GM11168 (cell line): Measurements from ENCODE around the gene CPLANE2.
"Not testable (repeated sequence)": the region's sequence is repeated elsewhere in the genome, so short reads cannot be mapped to it uniquely, and the experiment has no call there.

Experiments
- in situ Hi-C: fragments of 300-500 bp; cut with MboI; formaldehyde crosslinking; loops from one replicate; pipeline ENCODE4 v1.12.0; 2022; ENCODE audit warnings: low sequenced_read_pairs; ENCODE audit not compliant: unreplicated experiment

CPLANE2 gene, protein sequence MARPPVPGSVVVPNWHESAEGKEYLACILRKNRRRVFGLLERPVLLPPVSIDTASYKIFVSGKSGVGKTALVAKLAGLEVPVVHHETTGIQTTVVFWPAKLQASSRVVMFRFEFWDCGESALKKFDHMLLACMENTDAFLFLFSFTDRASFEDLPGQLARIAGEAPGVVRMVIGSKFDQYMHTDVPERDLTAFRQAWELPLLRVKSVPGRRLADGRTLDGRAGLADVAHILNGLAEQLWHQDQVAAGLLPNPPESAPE

DNA sequence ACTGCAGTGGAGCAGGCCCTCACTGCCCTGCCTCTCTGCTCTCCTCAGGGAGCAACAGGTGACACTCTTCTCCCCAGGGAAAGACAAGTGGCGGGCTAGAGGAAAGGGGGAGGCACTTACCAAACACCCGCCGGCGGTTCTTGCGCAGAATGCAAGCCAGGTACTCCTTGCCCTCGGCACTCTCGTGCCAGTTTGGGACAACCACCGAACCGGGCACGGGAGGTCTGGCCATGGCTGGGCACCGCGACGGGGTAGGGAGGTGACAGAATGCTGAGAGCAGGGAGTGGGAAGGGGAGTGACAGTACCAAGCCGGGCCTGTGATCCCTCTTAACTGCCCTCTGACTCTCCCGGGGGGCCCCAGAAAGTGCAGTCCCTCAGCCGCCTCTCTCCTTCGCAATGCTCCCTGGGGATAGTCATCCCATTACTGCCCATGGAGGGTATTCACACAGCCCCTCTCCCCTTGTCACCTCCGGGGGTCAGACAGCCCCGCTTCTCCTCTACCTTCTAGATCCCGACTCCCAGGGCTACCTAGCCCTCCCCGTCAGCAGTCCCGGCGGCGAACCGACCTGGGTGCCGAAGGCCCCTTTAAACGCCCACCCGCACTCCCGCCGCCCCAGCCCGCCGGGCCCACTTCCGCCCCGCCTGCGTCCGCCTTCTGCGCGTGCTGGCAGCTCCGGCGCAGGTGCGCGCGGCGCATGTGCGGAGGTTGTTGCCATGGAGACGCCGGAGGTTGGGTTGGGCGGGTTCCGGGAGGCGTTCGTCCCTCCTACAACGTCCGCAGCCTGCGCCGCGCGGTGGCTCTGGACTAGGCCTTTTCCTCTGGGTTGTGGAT lies at the start of gene CPLANE2:
CPLANE2 (minus strand) TSS at position 673 of the 832 bp plus-strand sequence; CDS start at position 232, 441 bp downstream.
- in situ Hi-C loops, result no loop called here

DNA sequence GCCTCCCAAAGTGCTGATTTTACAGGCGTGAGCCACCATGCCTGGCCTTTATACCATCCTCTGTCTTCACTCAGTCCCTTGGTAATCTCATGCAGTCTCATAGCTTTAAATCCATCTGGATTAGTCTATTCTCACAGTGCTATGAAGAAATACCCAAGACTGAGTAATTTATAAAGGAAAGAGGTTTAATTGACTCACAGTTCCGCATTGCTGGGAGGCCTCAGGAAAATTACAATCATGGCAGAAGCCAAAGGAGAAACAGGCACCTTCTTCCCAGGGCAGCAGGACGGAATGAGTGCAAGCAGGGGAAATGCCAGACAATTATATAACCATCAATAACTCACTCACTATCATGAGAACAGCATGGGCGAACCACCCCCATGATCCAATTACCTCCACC lies 49.1 kb upstream of the CPLANE2 start:
- in situ Hi-C loops, result no loop called here

DNA sequence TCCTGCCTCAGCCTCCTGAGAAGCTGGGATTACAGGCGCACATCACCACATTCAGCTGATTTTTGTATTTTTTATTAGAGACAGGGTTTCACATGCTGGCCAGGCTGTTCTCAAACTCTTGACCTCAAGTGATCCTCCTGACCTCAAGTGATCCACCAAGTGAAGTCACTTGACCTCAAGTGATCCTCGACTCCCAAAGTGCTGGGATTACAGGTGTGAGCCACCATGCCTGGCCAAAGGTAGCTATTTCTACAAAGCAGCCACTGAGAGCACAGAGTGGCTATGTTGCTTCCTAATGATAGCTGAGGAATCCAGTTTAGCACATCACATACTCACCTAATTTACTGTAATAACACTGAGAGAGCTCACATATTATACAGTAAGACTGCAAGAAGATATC lies 44.8 kb upstream of the CPLANE2 start:
- in situ Hi-C loops, result no loop called here

DNA sequence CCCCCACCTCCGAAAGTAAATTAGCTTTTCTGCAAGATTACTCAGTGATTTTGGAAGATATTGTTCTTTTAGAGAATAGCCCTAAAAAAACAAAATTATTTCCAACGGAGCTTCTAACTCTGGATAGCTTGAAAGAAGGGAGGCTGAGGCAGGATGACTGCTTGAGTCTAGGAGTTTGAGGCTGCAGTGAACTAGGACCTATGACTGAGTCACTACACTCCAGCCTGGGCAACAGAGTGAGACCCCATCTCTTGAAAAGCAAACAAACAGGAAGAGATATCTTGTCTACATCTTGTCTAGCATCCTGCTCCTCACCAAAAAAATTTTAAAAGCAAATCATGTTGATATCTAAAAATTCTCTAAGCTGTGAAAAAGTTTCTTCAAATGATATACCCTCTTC lies 42.2 kb upstream of the CPLANE2 start:
- in situ Hi-C loops, result no loop called here

DNA sequence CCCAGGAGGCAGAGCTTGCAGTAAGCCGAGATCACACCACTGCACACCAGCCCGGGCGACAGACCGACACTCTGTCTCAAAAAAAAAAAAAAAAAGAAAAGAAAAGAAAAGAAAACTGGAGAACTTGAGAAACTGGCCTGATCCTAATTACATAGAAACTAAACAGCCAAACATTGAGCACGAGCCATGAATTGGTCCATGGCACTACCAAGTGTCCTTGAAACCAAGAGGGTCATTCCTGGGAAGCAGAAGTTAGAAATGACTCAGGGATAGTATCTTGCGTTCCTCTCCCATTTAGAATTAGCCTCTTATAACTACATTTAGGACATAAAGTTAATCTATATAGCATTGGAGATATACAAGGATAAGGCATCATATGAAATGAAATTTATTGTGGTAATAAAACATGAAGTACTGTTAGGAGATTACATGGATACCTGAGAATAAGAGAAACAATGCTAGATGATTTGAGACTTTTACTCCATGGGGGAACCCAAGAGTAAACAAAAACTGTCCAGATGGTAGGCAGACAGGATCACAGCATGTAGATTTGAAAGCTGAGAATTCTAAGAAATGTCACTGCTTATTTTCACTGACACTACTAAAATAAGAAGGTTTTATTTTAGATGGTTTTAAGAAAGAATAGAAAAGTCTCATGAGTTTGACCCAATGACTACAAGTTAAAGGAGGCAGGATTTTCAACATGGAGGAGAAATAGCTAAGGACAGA lies 39.5 kb upstream of the CPLANE2 start:
- in situ Hi-C loops, result no loop called here

DNA sequence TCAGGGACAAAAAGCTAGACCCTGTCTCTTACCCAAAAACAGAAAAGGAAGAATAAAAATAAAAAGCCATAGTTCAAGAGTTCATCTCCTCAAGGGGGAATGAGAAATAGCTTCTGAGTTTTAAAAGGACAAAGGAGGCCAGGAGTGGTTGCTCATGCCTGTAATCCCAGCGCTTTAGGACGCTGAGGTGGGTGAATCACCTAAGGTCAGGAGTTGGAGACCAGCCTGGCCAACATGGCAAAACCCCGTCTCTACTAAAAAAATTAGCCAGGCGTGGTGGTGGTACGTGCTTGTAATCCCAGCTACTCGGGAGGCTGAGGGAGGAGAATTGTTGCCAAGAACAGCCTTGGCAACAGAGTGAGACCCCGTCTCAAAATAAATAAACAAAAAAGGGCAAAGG lies 38.6 kb upstream of the CPLANE2 start:
- in situ Hi-C loops, result no loop called here

DNA sequence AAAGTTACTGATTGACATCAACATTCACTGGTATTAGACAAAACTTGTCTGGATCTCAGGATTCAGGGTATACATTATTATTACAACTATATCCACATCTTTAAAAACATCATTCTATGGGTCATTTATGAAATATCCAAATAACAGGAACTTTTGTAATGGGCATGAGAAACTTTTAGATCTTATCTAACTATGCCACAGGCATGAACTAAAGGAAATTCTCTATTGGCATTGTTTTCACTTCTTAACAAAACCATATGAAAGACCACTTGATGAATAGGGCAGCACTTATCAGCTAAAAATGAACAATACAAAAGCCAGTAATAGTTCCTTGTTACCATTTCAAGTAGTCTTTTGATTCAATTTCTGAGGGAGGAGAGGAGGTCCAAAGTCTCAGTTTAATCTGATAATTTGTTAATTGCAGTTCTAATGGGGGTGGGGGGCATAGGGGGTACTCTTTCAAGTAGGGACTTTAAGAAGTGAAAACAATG lies 30.8 kb upstream of the CPLANE2 start:
- in situ Hi-C loops, result no loop called here

DNA sequence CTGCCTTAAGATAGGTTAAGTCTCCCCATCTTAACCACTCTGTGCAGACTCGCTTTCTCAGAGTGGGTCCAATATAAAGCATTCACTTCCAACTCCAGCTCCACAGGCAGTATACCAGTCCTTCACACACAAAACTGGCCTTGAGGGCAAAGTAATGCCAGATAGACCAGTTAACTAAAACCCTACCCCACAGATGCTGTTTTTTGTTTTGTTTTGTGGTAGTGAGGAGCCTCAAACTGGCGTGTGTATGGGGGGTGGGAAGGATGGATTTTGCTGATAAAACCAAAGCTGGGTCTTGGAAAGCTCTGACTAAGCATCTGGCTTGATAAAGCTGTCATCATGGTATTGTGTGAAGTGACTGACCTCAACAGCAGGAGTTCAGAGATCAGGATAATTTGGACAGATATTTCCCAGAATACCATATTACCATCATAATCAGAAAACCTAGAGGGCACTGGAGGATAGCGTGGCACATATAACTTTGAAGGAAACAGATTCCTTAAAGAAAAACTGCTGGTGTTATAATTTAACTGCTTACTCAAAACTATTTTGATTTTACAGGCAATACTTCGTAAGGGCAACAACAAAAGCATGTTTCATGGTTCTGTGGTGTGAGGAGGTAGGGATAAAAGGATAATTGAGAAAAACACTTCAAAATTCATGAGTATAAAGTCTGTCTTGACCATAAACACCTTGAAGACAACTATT lies 29.6 kb upstream of the CPLANE2 start:
- in situ Hi-C loops, result no loop called here

DNA sequence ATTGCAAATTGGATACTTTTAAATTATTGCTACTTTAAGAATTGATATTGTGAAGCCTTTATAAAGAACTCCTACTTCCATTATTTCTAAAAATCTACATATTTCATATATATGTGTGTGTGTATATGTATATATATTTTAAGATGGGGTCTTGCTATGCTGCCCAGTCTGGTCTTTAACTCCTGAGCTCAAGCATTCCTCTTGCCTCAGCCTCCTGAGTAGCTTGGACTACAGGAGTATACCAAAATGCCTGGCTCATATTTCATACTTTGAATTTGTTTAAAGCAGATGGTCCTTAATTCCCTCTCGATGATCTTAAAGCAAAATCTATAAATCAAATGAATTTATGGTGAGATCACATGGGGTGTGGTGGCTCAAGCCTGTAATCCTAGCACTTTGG lies 25.1 kb upstream of the CPLANE2 start:
- in situ Hi-C loops, result no loop called here

DNA sequence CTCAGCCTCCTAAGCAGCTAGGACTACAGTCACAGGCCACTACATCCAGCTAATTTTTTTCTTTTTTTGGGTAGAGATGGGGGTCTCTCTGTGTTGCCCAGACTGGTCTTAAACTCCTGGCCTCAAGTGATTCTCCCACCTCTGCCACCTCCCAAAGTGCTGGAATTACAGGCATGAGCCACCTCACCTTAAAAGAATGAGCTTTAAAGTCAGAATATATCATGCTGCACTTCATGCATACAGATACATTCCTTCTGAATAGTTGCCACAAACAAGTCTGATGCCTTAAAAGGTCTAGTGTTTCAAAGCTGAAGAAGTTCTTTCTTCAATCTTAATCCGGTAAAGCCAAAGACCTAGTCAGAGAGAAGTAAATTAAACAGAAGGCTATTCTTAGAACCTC lies 23.8 kb upstream of the CPLANE2 start:
- in situ Hi-C loops, result no loop called here

DNA sequence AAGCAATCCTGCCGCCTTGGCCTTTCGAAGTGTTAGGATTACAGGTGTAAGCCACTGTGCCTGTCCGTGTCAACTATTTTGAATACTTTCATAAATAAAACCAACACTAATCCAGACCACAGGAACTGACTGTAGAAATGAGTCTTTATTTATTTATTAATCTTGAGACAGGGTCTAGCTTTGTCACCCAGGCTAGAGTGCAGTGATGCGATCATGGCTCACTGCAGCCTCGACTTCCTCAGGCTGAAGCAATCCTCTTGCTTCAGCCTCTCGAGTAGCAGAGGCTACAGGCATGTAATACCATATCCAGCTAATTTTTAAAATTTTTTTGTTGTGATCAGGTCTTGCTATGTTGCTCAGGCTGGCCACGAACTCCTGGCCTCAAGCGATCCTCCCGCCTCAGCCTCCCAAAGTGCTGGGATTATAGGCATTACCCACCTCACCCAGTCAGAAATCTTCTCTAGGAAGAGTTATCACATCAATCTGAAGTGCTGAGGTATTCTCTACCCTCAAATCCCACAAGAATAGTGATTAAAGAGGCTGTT lies 21.7 kb upstream of the CPLANE2 start:
- in situ Hi-C loops, result no loop called here

DNA sequence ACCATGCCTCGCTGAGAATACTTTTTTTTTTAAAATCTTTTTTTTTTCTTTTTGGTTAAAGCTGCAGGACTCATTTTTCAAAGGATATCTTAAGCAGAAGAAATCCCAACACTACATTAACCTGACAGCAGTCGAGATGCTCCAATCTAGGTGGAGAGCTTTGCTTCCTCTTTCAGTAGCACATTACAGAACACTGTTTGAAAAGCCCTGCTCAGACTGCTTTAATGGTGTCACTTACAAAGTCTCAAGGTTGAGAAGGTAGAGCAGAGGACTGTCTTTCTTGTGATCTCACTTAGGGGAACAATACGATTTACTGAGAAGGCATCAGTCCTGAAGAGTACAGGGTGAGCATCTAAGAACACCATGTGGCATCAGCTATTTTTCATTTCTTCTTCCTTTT lies 21.0 kb upstream of the CPLANE2 start:
- in situ Hi-C loops, result no loop called here

DNA sequence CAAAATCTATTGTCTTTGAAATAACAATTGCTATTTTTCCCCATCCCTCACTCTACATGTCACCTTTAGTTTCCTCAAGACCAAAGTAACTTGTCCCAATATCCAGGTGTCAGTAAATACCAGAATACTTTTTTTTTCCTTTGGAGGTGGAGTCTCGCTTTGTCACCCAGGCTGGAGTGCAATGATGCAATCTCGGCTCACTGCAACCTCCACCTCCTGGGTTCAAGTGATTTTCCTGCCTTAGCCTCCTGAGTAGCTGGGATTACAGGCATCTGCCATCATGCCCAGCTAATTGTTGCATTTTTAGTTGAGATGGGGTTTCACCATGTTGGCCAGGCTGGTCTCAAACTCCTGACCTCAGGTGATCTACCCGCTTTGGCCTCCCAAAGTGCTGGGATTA lies 20.6 kb upstream of the CPLANE2 start:
- in situ Hi-C loops, result not testable (repeated sequence)

DNA sequence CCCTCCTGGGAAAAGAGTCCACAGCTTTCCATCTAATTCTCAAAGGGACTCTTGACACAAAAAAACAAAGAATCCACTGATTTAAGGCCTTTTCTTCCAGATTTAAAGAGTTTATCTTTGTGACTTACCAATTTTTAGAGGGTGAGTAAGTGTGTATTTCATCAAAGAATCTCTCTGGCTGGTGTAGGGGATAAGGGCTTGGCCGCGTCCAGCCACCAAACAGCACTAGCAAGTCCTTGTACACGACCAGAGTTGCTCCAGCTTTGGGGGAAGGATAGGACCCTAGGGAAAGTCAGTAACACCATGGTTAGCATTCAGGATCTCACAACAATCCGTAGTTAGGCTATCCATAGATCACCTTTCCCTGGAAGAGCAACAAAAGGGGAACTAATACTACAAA lies 19.5 kb upstream of the CPLANE2 start:
- in situ Hi-C loops, result no loop called here

DNA sequence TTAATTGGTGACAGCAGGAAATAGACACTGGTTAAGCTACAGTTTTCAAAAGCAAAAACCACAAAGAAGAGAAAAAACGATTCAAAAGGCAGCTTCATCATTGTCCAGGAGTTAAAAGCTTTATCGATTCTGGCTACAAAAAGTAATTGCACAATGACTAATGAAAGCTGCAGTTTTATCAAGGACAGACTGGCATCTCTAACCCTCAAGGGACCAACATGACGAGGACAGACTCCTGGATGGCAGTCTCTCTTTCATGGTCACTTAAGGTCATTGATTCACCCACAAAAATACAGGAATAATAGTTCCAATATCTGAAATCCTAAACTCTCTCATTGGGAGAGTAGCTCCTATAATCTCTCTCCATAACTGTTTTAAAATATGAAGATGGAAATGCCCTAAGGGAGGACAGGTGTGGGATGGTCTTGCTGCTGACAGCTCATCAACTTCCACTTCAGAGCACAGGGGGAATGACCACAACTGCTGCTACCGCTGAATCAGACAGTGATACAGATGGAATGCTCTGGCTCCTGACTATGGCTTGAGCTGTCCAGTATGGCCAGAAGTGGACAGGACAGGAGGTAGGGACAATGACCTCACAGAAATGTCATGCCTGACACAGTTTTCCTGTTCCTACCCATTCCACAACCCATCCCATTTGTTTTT lies 17.4 kb upstream of the CPLANE2 start:
- in situ Hi-C loops, result no loop called here

DNA sequence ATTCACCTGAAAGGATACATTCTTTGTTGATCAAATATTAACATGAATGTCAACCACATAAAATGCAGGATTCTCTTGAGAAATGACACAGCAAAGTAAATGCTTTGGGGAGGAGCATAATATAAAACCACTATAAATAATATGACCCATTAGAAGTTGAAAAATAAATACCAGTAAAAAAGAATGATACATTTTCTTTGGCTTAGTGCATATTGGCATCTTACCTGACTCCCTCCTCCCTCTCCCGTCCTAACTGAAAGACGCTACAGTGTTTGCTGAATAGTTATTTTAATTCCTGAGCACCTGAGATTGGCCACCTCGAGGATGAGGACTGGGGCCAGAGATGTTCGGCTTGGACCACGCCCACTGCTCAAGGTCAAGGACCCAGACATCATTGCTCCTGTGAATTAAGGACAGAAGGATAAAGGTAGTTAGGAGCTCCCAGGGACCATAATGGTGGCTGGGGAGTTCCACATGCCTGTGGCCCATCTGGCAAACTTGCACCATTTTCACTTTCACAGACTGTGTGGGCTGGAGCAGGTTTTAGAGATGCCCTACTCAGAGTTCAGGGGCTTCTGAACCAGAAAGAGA lies 16.4 kb upstream of the CPLANE2 start:
- in situ Hi-C loops, result no loop called here

DNA sequence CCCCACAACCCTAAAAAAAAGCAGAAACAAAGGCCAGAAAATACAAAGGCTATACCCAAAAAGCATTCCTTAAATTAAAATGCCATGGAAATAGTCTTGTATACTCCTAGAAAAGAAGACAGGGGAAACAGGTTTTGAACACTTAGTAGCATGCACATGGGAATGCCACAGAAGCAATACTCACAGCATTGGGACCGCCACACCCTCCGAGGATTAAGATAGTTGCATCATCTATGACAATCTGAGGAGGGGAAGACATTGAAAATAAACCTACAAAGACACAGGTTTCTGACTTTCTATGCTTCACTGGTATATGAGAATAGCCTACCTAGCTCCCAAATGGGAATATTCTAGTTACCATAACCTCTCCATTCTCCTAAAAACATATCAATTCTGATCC lies 15.9 kb upstream of the CPLANE2 start:
- in situ Hi-C loops, result no loop called here

DNA sequence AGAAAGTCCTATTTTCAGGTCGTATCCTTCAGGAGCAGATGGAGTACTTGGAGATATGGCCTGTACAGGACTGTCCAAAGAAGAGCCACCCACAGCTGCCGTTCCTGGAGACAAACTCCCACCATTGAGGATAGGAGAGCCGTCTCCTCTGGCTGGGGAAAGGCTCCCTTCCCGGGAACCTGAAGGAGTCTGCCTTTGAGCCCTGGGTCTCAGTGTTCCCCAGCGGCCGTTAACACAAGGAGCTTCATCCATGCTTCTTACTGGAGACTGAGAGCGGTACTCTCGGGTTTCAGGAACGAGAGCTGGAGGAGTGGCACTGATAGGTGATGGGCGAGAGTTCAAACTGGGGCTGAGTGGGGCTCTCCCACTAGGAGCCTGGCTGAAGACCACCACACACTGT lies 14.4 kb upstream of the CPLANE2 start:
- in situ Hi-C loops, result no loop called here

DNA sequence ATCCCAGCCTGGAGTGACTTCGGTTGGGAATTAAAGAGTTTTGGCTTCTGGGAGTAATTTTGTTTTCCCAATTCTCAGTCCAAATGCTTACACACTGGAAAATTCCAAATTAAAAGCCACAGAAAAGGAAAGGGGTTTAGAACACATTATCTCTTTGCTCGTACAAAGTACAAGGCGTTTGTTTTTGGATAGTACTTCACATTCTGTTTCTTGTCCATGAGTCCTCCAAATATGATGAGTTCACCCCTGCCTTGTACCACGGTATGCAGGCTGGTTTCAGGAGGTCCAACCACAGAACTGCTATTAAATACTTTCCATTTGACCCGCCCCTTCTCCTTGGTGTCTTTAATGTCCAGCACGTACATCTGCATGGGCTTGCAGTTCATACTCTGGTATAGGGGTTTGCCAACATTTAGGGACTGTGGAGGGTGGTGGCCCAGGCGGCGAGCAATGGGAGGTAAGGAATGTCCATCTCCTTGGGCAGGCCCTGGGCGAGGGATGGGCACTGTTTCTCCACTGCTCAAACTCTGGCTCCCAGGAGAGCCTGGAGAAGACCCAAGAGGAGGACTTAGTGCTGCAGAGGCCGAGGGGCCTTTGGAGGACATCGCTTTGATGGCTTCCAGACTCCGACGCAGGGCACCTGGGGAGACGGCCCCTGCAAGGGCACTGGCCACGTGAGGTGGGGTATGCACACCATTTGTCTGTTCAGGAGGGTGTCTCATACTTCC lies 13.7 kb upstream of the CPLANE2 start:
- in situ Hi-C loops, result no loop called here
